ENCODE data around the gene CLCN1.

GRCh38 chr7:143321734-143322133 is 5.8 kb downstream of the CLCN1 start:
- TF ChIP-seq CTCF (conservative IDR thresholded peaks at IDR 0.05; ENCODE audit: low read length), result peak; percentile 51
- no peak for TF ChIP-seq EZH2phosphoT487 (IDR thresholded peaks at IDR 0.05; ENCODE audit: borderline replicate concordance)
